OCI-LY7 (cell line): ENCODE results near the gene IQGAP1. TPM values are rescaled to one million over a fixed set of nuclear protein-coding genes. Genes with fewer than 3 reads are reported as not detected.

ENCODE experiments used
- BruUV-seq: library from RNA; stranded (reverse); fragments of 400-500 nt; replicated peaks from 2 replicates; lab custom pipeline; 2021; lab: Mats Ljungman, UMichigan
- CTCF ChIA-PET: fragments of 300-600 bp; sonication (Branson Sonifier 250); formaldehyde crosslinking; loops from one replicate; lab custom pipeline; 2022; ENCODE audit warnings: antibody characterized with exemption; ENCODE audit not compliant: unreplicated experiment; lab: Charles Lee
- POLR2A ChIA-PET: fragments of 300-600 bp; sonication (Branson Sonifier 250); formaldehyde crosslinking; loops from one replicate; lab custom pipeline; 2022; ENCODE audit warnings: antibody characterized with exemption; lab: Charles Lee
- DNase-seq: peaks from one replicate; pipeline ENCODE4 v3.0.0-alpha.2; 2015; ENCODE audit warnings: low spot score
- H2AFZ ChIP-seq: fragments of 200-600 bp; sonication (generic), shearing (Covaris generic); 2 replicates; pipeline ENCODE4 v1.6.1; 2014; ENCODE audit warnings: mild to moderate bottlenecking, antibody characterized with exemption, low read length, moderate library complexity
- H3K27ac ChIP-seq: fragments of 200-600 bp; sonication (generic); 2 replicates; pipeline ENCODE4 v1.5.1; 2014; ENCODE audit warnings: mixed run types, low read depth, mild to moderate bottlenecking, moderate library complexity, low read length, inconsistent platforms; ENCODE audit not compliant: poor library complexity, severe bottlenecking
- H3K36me3 ChIP-seq: fragments of 200-600 bp; sonication (generic); 2 replicates; pipeline ENCODE4 v1.6.1; 2014; ENCODE audit warnings: mild to moderate bottlenecking, antibody characterized with exemption, low read length, moderate library complexity, mixed read lengths; ENCODE audit not compliant: insufficient read depth
- H3K4me1 ChIP-seq: fragments of 200-600 bp; sonication (generic); 2 replicates; pipeline ENCODE4 v1.5.1; 2014; ENCODE audit warnings: mild to moderate bottlenecking, low read length; ENCODE audit not compliant: insufficient read depth, poor library complexity, severe bottlenecking
- H3K4me2 ChIP-seq: fragments of 200-600 bp; sonication (generic); 2 replicates; pipeline ENCODE4 v1.6.1; 2014; ENCODE audit warnings: mild to moderate bottlenecking, low read length
- H3K4me3 ChIP-seq: fragments of 200-600 bp; sonication (generic); 2 replicates; pipeline ENCODE4 v1.5.1; 2014; ENCODE audit warnings: mild to moderate bottlenecking, low read depth, low read length; ENCODE audit not compliant: poor library complexity, severe bottlenecking
- H3K79me2 ChIP-seq: fragments of 200-600 bp; sonication (generic); 2 replicates; pipeline ENCODE4 v1.6.1; 2016; ENCODE audit warnings: low read depth, mild to moderate bottlenecking, low read length, moderate library complexity, mixed read lengths; ENCODE audit not compliant: insufficient read depth
- H3K9me2 ChIP-seq: fragments of 200-600 bp; sonication (generic); 2 replicates; pipeline ENCODE4 v1.6.1; 2016; ENCODE audit warnings: mild to moderate bottlenecking, low read length, mixed read lengths; ENCODE audit not compliant: insufficient read depth
- H3K9me3 ChIP-seq: fragments of 200-600 bp; sonication (generic); 2 replicates; pipeline ENCODE4 v1.6.1; 2014; ENCODE audit warnings: mild to moderate bottlenecking, mixed run types, low read length, mixed read lengths
- H4K20me1 ChIP-seq: fragments of 200-600 bp; sonication (generic); 2 replicates; pipeline ENCODE4 v1.6.1; 2014; ENCODE audit warnings: mild to moderate bottlenecking, antibody characterized with exemption, low read length, moderate library complexity, mixed read lengths; ENCODE audit not compliant: insufficient read depth
- EZH2phosphoT487 ChIP-seq: fragments of 200-600 bp; sonication (generic); IDR thresholded peaks from 2 replicates; pipeline ENCODE4 v1.6.1; 2018; ENCODE audit warnings: low read depth, borderline replicate concordance, mild to moderate bottlenecking, mixed run types, antibody characterized with exemption, low read length, moderate library complexity, mixed read lengths
- intact Hi-C: fragments of 100-400 bp; cut with micrococcal nuclease; formaldehyde crosslinking; loops from one replicate; pipeline ENCODE4 v1.10.0; 2022; ENCODE audit not compliant: unreplicated experiment
- total RNA-seq, 2 experiments: library from RNA; depleted of rRNA in 1 of 2; stranded (reverse); fragments of >200 nt in 1 of 2; shearing (Covaris generic) in 1 of 2; gene quantifications; 2 replicates each; pipeline ENCODE4 v1.2.3, GENCODE V29; 2014 to 2022
- TF ChIP-seq, protein P1 (sequence below): fragments of 200-600 bp; sonication (generic); conservative IDR thresholded peaks from 2 replicates; pipeline ENCODE4 v1.5.1; 2014; ENCODE audit warnings: mild to moderate bottlenecking, antibody characterized with exemption, low read length, moderate library complexity, mixed read lengths

Gene IQGAP1
- total RNA-seq, 2 experiments from 2014 or later: 98.7 to 114 TPM

DNA sequence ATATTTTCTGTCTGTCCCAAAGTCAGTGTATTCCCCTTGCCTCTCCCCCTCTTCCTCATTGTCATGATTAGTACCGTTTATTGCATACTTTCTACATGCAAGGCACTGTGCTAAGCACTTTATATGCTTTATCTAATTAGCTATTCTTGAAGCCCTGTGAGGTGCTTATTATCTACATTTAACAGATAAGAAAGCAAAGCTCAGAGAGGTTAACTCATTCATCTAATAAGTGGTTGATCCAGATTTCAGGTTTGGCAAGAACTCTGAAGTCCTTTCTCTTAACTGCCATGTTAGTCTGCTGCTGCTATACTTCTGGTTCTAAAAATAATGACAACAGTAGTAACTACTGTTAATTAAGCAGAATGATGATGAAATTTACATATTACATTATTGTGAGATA, 13.5 kb downstream of the IQGAP1 start:
- H3K4me1 ChIP-seq: peaks cover 27% of the 10 kb centered on the region
- no TSS peak for BruUV-seq
- intact Hi-C loops: loop anchor here (10.0 kb wide), 1 partner anchor 623 kb away; the partner anchor contains the start of gene VPS33B
- ChIA-PET CTCF (no interaction called here), POLR2A (interaction anchor here (1.0 to 3.1 kb wide), 4 partner anchors 13 to 31 kb away, joined by 5 to 9 read pairs (median 6); partner anchors contain the start of gene IQGAP1)
- peaks cover 16% of the 10 kb centered on the region for H3K36me3 ChIP-seq
- H3K27ac ChIP-seq: no peak overlapping the region
- TF ChIP-seq EZH2phosphoT487: no peak
- TF ChIP-seq, protein P1, sequence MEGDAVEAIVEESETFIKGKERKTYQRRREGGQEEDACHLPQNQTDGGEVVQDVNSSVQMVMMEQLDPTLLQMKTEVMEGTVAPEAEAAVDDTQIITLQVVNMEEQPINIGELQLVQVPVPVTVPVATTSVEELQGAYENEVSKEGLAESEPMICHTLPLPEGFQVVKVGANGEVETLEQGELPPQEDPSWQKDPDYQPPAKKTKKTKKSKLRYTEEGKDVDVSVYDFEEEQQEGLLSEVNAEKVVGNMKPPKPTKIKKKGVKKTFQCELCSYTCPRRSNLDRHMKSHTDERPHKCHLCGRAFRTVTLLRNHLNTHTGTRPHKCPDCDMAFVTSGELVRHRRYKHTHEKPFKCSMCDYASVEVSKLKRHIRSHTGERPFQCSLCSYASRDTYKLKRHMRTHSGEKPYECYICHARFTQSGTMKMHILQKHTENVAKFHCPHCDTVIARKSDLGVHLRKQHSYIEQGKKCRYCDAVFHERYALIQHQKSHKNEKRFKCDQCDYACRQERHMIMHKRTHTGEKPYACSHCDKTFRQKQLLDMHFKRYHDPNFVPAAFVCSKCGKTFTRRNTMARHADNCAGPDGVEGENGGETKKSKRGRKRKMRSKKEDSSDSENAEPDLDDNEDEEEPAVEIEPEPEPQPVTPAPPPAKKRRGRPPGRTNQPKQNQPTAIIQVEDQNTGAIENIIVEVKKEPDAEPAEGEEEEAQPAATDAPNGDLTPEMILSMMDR: no peak
- no peaks in the 10 kb centered on the region for H3K9me2 ChIP-seq
- peak overlapping the region; percentile 29 for H3K4me3 ChIP-seq
- H3K79me2 ChIP-seq: peaks cover 88% of the 10 kb centered on the region
- H3K9me3 ChIP-seq: no peaks in the 10 kb centered on the region
- peaks cover 17% of the 10 kb centered on the region; the same call in 1 of the 2 replicates for H4K20me1 ChIP-seq
- H3K4me2 ChIP-seq: peak overlapping the region; percentile 75
- DNase-seq: no peak
- H2AFZ ChIP-seq: no peak overlapping the region

DNA sequence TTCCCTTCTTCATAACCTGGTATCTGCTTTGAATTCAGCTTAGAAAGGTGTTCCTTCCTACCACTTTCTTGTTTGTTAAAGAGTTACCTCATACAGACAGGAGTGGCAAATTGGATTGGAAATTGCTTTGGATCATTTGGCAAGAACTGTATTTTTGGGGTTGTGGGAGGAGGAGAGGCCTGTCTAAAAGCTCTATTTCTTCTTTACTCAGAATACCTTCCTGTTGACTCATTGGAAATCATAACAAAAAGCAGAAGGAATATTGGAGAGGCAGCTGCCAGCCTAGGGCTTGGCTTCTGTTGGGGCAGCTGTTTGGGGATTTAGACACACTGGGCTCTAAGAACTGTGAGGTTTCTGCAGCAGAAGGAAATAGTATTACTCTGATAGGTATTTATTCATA, 14.2 kb downstream of the IQGAP1 start:
- Histone ChIP-seq H3K79me2 (peaks cover 93% of the 10 kb centered on the region), H2AFZ (no peak overlapping the region), H3K9me2 (no peaks in the 10 kb centered on the region), H3K9me3 (no peaks in the 10 kb centered on the region), H3K36me3 (peaks cover 16% of the 10 kb centered on the region), H4K20me1 (peaks cover 17% of the 10 kb centered on the region; the same call in 1 of the 2 replicates), H3K4me1 (peaks cover 27% of the 10 kb centered on the region), H3K4me2 (peak overlapping the region; percentile 75; the same call in 1 of the 2 replicates), H3K27ac (no peak overlapping the region), H3K4me3 (no peak overlapping the region)
- TF ChIP-seq EZH2phosphoT487: no peak
- TF ChIP-seq, protein P1: no peak
- CTCF ChIA-PET: no interaction called here
- no TSS peak for BruUV-seq
- intact Hi-C loops: loop anchor here (10.0 kb wide), 1 partner anchor 623 kb away; the partner anchor contains the start of gene VPS33B
- POLR2A ChIA-PET: interaction anchor here (1.3 to 3.1 kb wide), 4 partner anchors 14 to 30 kb away, joined by 5 to 9 read pairs (median 6); partner anchors contain the start of gene IQGAP1
- no peak for DNase-seq

DNA sequence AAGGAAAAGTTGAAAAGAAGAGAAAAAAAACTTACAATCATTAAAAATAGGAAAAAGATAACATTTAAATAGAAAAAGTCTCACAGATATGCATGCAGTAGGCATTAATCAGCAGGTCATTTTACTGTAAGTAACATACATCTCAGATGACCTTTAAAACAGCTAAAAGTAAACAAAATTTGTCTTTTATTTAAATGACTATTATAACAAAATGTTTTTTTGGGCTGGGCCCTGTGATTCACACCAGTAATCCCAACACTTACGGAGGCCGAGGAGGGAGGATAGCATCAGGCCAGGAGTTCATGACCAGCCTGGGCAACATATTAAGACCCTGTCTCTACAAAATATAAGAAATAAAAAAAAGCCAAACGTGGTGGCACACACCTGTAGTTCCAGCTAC, 14.7 kb downstream of the IQGAP1 start:
- Histone ChIP-seq H3K4me1 (peaks cover 28% of the 10 kb centered on the region), H3K36me3 (peaks cover 16% of the 10 kb centered on the region), H3K27ac (no peak overlapping the region), H3K9me3 (no peaks in the 10 kb centered on the region), H4K20me1 (peaks cover 17% of the 10 kb centered on the region; the same call in 1 of the 2 replicates), H3K9me2 (no peaks in the 10 kb centered on the region), H2AFZ (no peak overlapping the region), H3K4me3 (no peak overlapping the region), H3K79me2 (peaks cover 98% of the 10 kb centered on the region), H3K4me2 (no peak overlapping the region)
- no peak for DNase-seq
- BruUV-seq: no TSS peak
- ChIA-PET POLR2A (interaction anchor here (1.0 to 3.1 kb wide), 4 partner anchors 15 to 96 kb away, joined by 4 to 9 read pairs (median 5); partner anchors contain the start of gene IQGAP1), CTCF (no interaction called here)
- intact Hi-C loops: loop anchor here (10.0 kb wide), 1 partner anchor 622 kb away; the partner anchor contains the start of gene VPS33B
- no peak for TF ChIP-seq EZH2phosphoT487
- TF ChIP-seq, protein P1: no peak
